ENCODE data around the gene PLEKHF1.

PLEKHF1 gene

GRCh38 chr19:29665215-29665825, at the start of gene PLEKHF1:
PLEKHF1 (plus strand) TSS chr19:29665461; CDS start chr19:29673840, 8,379 bp downstream.
- H3K4me3 ChIP-seq (ENCODE audit: control insufficient read depth, low read depth, low read length) = peak within 1 kb of the TSS; percentile 65
- no peak for DNase-seq (ENCODE audit: low read depth)
- no peak for TF ChIP-seq CTCF (IDR thresholded peaks at IDR 0.05; ENCODE audit: control insufficient read depth, insufficient read depth, low read depth, low read length, missing control alignments)

- no peak for TF ChIP-seq CTCF (IDR thresholded peaks at IDR 0.05; ENCODE audit: control insufficient read depth, insufficient read depth, low read depth, low read length, missing control alignments)
- DNase-seq (ENCODE audit: low read depth) = no peak
- H3K4me3 ChIP-seq (ENCODE audit: control insufficient read depth, low read depth, low read length) = no peak overlapping the region
These were observed 49.3 kb upstream of the PLEKHF1 start for GRCh38 chr19:29615891-29616425.

- TF ChIP-seq CTCF (IDR thresholded peaks at IDR 0.05; ENCODE audit: control insufficient read depth, insufficient read depth, low read depth, low read length, missing control alignments) = no peak
- H3K4me3 ChIP-seq (ENCODE audit: control insufficient read depth, low read depth, low read length) = no peak overlapping the region
- no peak for DNase-seq (ENCODE audit: low read depth)
These were observed 48.7 kb upstream of the PLEKHF1 start for GRCh38 chr19:29616541-29616940.

- no peak for DNase-seq (ENCODE audit: low read depth)
- TF ChIP-seq CTCF (IDR thresholded peaks at IDR 0.05; ENCODE audit: control insufficient read depth, insufficient read depth, low read depth, low read length, missing control alignments) = no peak
- H3K4me3 ChIP-seq (ENCODE audit: control insufficient read depth, low read depth, low read length) = no peak overlapping the region
These were observed 47.6 kb upstream of the PLEKHF1 start for GRCh38 chr19:29617366-29618266.

- no peak overlapping the region for H3K4me3 ChIP-seq (ENCODE audit: control insufficient read depth, low read depth, low read length)
- no peak for DNase-seq (ENCODE audit: low read depth)
- TF ChIP-seq CTCF (IDR thresholded peaks at IDR 0.05; ENCODE audit: control insufficient read depth, insufficient read depth, low read depth, low read length, missing control alignments) = no peak
These were observed 46.8 kb upstream of the PLEKHF1 start for GRCh38 chr19:29618434-29618833.

GRCh38 chr19:29618871-29619270, 46.4 kb upstream of the PLEKHF1 start:
- no peak for DNase-seq (ENCODE audit: low read depth)
- no peak for TF ChIP-seq CTCF (IDR thresholded peaks at IDR 0.05; ENCODE audit: control insufficient read depth, insufficient read depth, low read depth, low read length, missing control alignments)
- no peak overlapping the region for H3K4me3 ChIP-seq (ENCODE audit: control insufficient read depth, low read depth, low read length)

All from AG09309 (cell line).